Measurements from ENCODE around the gene LRR1. TPM values are rescaled to one million over a fixed set of nuclear protein-coding genes. Genes with fewer than 3 reads are reported as not detected.

LRR1 gene
- total and polyA plus RNA-seq, 4 donors = 5.7 to 11.9 (median 7.6) TPM

GRCh38 chr14:49569281-49569680, 29.5 kb upstream of the LRR1 start:
- no peak for TF ChIP-seq CTCF (IDR thresholded peaks at IDR 0.05; ENCODE audit: control extremely low read depth, extremely low read depth)
- Histone ChIP-seq H3K4me3 (no peak overlapping the region), H3K36me3 (ENCODE audit: control insufficient read depth in 4 of 4, insufficient read depth in 4 of 4, low read length in 4 of 4) (peaks cover 0 to under 1% (median 0%) of the 10 kb centered on the region in 4 donors), H3K9ac (ENCODE audit: insufficient read depth in 1 of 2, low read length in 2 of 2) (no peak overlapping the region), H3K4me1 (ENCODE audit: control insufficient read depth in 5 of 5, insufficient read depth in 5 of 5, low read length in 5 of 5) (no peaks in the 10 kb centered on the region), H3K9me3 (ENCODE audit: control insufficient read depth in 4 of 4, insufficient read depth in 3 of 4, low read length in 3 of 4) (no peaks in the 10 kb centered on the region), H3K27me3 (ENCODE audit: control insufficient read depth in 3 of 3, insufficient read depth in 3 of 3, low read length in 2 of 3) (no peaks in the 10 kb centered on the region), H3K27ac (ENCODE audit: low read depth in 1 of 2, low read length in 1 of 2) (no peak overlapping the region)
- ATAC-seq (ENCODE audit: insufficient read depth, low FRiP score) (no peak), DNase-seq (no peak)
- 87 to 95% methylated on average over 3 of the region's 3 CpGs for WGBS, 2 donors

GRCh38 chr14:49574038-49574437, 24.7 kb upstream of the LRR1 start:
- H3K27me3 ChIP-seq (ENCODE audit: control insufficient read depth in 3 of 3, insufficient read depth in 3 of 3, low read length in 2 of 3) = no peaks in the 10 kb centered on the region
- no peak overlapping the region for H3K27ac ChIP-seq (ENCODE audit: low read depth in 1 of 2, low read length in 1 of 2)
- no peak for ATAC-seq (ENCODE audit: insufficient read depth, low FRiP score)
- H3K4me1 ChIP-seq (ENCODE audit: control insufficient read depth in 5 of 5, insufficient read depth in 5 of 5, low read length in 5 of 5) = peaks cover 0 to 1% (median 0%) of the 10 kb centered on the region in 5 donors
- no peak overlapping the region for H3K9ac ChIP-seq (ENCODE audit: insufficient read depth in 1 of 2, low read length in 2 of 2)
- WGBS, 2 donors = 90 to 91% methylated on average over 5 of the region's 5 CpGs
- H3K9me3 ChIP-seq (ENCODE audit: control insufficient read depth in 4 of 4, insufficient read depth in 3 of 4, low read length in 3 of 4) = no peaks in the 10 kb centered on the region
- TF ChIP-seq CTCF (IDR thresholded peaks at IDR 0.05; ENCODE audit: control extremely low read depth, extremely low read depth) = no peak
- H3K4me3 ChIP-seq = no peak overlapping the region
- H3K36me3 ChIP-seq (ENCODE audit: control insufficient read depth in 4 of 4, insufficient read depth in 4 of 4, low read length in 4 of 4) = peaks cover 6 to 17% (median 10%) of the 10 kb centered on the region in 4 donors
- no peak for DNase-seq

GRCh38 chr14:49578141-49578540, 20.6 kb upstream of the LRR1 start:
- Histone ChIP-seq H3K4me3 (no peak overlapping the region), H3K4me1 (ENCODE audit: control insufficient read depth in 5 of 5, insufficient read depth in 5 of 5, low read length in 5 of 5) (peaks cover 0 to 8% (median 0%) of the 10 kb centered on the region in 5 donors), H3K9ac (ENCODE audit: insufficient read depth in 1 of 2, low read length in 2 of 2) (no peak overlapping the region), H3K9me3 (ENCODE audit: control insufficient read depth in 4 of 4, insufficient read depth in 3 of 4, low read length in 3 of 4) (no peaks in the 10 kb centered on the region), H3K27ac (ENCODE audit: low read depth in 1 of 2, low read length in 1 of 2) (no peak overlapping the region), H3K36me3 (ENCODE audit: control insufficient read depth in 4 of 4, insufficient read depth in 4 of 4, low read length in 4 of 4) (peaks cover 12 to 26% (median 16%) of the 10 kb centered on the region in 4 donors), H3K27me3 (ENCODE audit: control insufficient read depth in 3 of 3, insufficient read depth in 3 of 3, low read length in 2 of 3) (no peaks in the 10 kb centered on the region)
- TF ChIP-seq CTCF (IDR thresholded peaks at IDR 0.05; ENCODE audit: control extremely low read depth, extremely low read depth) = no peak
- ATAC-seq (ENCODE audit: insufficient read depth, low FRiP score) (no peak), DNase-seq (no peak)
- 100% methylated on average over 1 of the region's 1 CpG for WGBS, 2 donors

GRCh38 chr14:49579841-49580240, 18.9 kb upstream of the LRR1 start:
- Histone ChIP-seq H3K4me1 (ENCODE audit: control insufficient read depth in 5 of 5, insufficient read depth in 5 of 5, low read length in 5 of 5) (peaks cover 0 to 16% (median 10%) of the 10 kb centered on the region in 5 donors), H3K9me3 (ENCODE audit: control insufficient read depth in 4 of 4, insufficient read depth in 3 of 4, low read length in 3 of 4) (no peaks in the 10 kb centered on the region), H3K27me3 (ENCODE audit: control insufficient read depth in 3 of 3, insufficient read depth in 3 of 3, low read length in 2 of 3) (no peaks in the 10 kb centered on the region), H3K36me3 (ENCODE audit: control insufficient read depth in 4 of 4, insufficient read depth in 4 of 4, low read length in 4 of 4) (peaks cover 20 to 34% (median 24%) of the 10 kb centered on the region in 4 donors), H3K27ac (ENCODE audit: low read depth in 1 of 2, low read length in 1 of 2) (no peak overlapping the region), H3K9ac (ENCODE audit: insufficient read depth in 1 of 2, low read length in 2 of 2) (no peak overlapping the region), H3K4me3 (no peak overlapping the region)
- DNase-seq (no peak), ATAC-seq (ENCODE audit: insufficient read depth, low FRiP score) (no peak)
- 87 to 88% methylated on average over 2 of the region's 2 CpGs for WGBS, 2 donors
- no peak for TF ChIP-seq CTCF (IDR thresholded peaks at IDR 0.05; ENCODE audit: control extremely low read depth, extremely low read depth)
